CD4-positive, alpha-beta T cell treated with Interleukin-6 at 100 ng/mL for 8 hours (primary cell): Measurements from ENCODE around the gene PIK3C2G.

Source experiments
- DNase-seq: peaks from one replicate; pipeline ENCODE4 v3.0.0-alpha.2; 2020; ENCODE audit warnings: mixed read lengths, low spot score

Gene PIK3C2G

DNA sequence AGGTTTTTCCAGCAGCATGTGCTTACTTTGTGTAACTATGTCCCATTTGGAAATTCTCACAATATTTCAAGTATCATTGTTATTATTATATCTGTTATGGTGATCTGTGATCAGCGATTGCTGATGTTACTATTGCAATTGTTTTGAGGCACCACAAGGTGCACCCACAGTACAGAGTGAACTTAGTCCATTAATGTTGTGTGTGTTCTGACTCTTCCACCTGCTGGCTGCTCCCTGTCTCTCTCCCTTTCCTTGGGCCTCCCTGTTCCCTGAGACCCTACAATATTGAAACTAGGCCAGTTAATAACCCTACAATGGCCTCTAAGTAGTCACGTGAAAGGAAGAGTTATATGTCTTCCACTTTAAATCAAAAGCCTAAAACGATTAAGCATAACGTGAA lies 153.9 kb downstream of the PIK3C2G start:
- DNase-seq = no peak

- DNase-seq = no peak
Observed at GRCh38 chr12:18416412-18416811, 155.1 kb downstream of the PIK3C2G start.

GRCh38 chr12:18419311-18419710 lies 158.0 kb downstream of the PIK3C2G start:
- DNase-seq = no peak

GRCh38 chr12:18421867-18422266 lies 160.5 kb downstream of the PIK3C2G start:
- no peak for DNase-seq

DNA sequence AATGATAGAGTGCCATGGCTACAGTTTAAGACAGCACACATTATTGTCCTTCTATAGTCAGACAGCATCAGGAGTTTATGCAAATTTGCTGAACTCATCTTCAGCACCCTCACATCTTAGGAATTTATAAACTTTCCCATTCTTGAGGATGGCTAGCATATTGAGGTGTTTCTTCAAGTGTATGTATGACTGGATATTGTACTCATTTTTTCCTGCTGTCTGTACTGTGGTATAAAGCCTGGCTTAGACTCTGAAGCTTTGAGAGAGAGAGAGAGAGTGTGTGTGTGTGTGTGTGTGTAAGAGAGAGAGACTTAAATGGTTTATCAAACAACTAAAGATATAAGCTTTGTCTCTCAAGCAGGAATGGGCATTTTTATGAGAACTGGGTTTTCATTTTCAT lies 161.6 kb downstream of the PIK3C2G start:
- DNase-seq = no peak

DNA sequence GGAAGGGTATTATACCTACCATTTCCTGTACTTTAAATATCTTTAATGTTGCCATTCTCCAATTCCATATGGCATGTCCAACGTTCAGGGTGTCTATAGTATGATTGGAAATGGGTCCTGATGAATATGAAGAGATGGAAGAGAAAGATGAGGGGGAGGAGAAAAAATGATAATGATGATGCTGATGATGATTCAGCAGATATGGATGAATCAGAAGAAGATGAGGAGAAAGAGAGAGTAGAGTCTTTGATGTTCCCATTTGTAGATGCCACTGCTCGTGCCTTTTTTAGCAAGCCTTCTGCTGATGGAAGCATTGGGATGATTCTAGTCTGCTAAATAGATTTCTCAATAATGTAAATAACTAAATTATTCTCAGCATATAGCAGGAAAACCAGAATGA lies 163.5 kb downstream of the PIK3C2G start:
- no peak for DNase-seq

GRCh38 chr12:18427520-18427919 lies 166.2 kb downstream of the PIK3C2G start:
- DNase-seq = no peak

GRCh38 chr12:18428416-18428815 lies 167.1 kb downstream of the PIK3C2G start:
- DNase-seq = no peak

- DNase-seq = no peak
Observed at GRCh38 chr12:18429366-18429765, 168.0 kb downstream of the PIK3C2G start.

GRCh38 chr12:18430425-18431048 lies 169.2 kb downstream of the PIK3C2G start:
- DNase-seq = no peak

DNA sequence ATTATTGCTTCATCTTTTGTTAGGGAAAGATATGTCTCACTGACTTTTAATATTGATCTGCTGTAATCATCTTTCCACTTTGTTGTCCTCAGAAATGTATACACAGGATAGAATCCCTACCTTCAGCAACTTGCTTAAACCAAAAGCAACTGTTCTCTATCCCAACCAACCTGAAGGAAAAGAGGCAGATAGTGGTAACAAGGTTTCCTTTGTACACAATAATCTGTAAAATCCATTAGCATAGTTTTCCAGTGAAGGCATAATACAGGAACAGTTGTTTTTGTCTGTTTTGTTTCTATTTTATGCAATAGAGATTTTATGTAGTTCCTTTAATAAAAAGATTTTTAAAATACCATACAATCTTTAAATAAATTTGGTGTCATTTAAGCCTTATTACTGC lies 170.5 kb downstream of the PIK3C2G start:
- no peak for DNase-seq

GRCh38 chr12:18432206-18432605 lies 170.9 kb downstream of the PIK3C2G start:
- DNase-seq = no peak

GRCh38 chr12:18436170-18436569 lies 174.9 kb downstream of the PIK3C2G start:
- no peak for DNase-seq

DNA sequence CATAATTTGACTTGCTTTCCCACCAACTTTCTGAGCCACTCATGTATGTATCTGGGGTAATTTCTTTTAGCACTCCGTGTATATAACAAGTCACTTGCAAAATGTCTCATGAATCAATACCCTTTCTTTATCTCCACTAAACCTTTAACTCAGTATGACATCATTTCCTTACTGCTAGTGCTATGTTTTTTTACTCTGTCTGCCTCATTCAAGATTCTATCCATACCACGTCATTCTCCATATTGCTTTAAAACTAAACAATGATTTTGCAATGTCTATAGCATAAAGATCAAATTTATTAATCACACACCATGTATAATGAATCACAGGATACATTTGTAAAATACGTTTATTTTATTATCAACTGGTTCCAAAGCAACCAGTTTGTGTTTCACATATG lies 178.2 kb downstream of the PIK3C2G start:
- no peak for DNase-seq

DNA sequence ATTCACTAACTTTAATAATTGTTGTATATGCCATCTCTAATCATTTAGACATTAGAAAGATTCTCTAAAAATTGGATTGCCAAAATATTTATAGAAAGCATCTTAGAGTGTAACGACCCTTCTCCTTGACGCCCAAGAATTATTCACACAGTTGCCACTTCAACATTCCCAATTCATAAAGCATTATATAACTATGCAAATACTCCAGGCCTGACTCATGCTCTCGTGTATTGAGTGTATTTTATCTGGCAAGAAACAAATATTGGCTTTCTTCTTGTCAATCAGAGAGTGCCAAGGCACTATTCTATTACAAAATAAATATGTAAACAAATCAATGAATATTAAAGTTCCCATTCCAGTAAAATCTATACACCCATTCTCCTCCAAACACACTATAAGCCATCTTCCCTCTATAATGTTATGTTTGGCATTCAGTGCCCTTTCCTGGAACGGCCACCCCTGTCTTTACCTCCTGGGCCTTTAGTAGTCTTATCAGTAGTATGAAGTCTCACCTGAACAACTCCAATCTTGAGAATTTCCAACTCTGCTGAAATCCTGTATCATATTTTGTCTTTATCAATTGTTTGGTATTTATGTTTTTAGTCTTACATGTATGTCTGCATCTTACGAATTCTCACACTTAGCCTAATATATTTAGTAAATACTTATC lies 182.6 kb downstream of the PIK3C2G start:
- DNase-seq = no peak

GRCh38 chr12:18446061-18446644 lies 184.8 kb downstream of the PIK3C2G start:
- DNase-seq = no peak

GRCh38 chr12:18454330-18454729 lies 193.0 kb downstream of the PIK3C2G start:
- DNase-seq = no peak

GRCh38 chr12:18456344-18456743 lies 195.0 kb downstream of the PIK3C2G start:
- no peak for DNase-seq

DNA sequence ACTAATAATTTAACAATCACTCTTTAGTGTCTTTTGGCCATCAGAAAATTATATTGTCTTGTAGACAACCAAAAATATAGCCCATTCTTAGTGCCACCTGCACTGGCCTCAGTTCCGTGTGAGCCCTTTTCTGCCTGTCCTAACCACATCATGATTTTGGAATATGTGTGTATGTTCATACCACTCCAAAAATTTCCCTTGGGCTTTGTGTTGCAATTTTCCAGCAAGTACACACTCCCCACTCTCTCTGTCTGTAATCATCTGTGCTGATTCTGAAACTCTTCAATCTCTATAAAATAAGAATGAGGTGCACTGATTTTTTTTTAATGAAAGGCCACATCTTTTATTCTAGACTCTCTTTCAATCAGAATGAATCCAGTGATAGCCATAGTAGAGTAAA lies 196.0 kb downstream of the PIK3C2G start:
- DNase-seq = no peak

- DNase-seq = no peak
Observed at GRCh38 chr12:18461758-18462157, 200.4 kb downstream of the PIK3C2G start.

- no peak for DNase-seq
Observed at GRCh38 chr12:18462442-18462841, 201.1 kb downstream of the PIK3C2G start.

DNA sequence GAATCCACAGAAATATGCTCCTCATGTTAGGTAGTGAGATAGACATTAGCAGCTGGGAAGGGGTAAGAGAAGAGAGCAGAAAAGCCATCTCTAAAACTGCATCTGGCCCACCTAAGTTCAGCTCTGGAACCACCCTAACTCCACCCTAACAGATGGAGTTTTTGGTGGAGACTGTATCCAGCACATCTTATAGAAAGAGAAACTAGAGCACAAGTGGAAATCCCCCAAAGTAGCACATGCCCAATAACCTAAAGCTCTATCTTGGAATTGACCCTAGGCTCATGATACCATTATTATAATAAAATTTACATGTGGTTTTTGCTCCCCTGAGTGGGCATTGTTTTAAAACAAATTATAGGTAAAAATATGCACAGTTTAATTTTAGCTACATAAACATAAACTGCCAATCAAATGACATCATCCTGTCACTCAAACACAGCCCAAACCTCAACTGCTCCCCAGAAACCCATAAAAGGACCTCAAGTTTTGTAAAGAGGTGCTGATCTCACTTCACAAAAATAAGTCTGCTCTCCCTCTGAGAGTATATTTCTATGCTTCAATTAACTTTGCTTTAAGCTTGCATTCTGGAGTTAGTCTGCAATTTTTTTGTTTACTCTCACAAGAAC lies 206.4 kb downstream of the PIK3C2G start:
- no peak for DNase-seq
